BLaER1 treated with 17β-estradiol and CSF1 and Interleukin-3, amounts not matched to agents 10 nM and 100 nM (cell line): ENCODE results near the gene CHP2.
"Not testable (repeated sequence)": the region's sequence is repeated elsewhere in the genome, so short reads cannot be mapped to it uniquely, and the experiment has no call there.

Experiments used
- H3K27ac ChIP-seq, 11 experiments: shearing (Covaris generic); formaldehyde crosslinking; 2 replicates each; pipeline ENCODE4 v1.8.1; 2022
- H3K27me3 ChIP-seq, 11 experiments: shearing (Covaris generic); formaldehyde crosslinking; 2 replicates each; pipeline ENCODE4 v1.8.1; 2022
- H3K36me3 ChIP-seq, 11 experiments: shearing (Covaris generic); formaldehyde crosslinking; 2 replicates each; pipeline ENCODE4 v1.8.1; 2022
- H3K4me1 ChIP-seq, 10 experiments: shearing (Covaris generic); formaldehyde crosslinking; 2 replicates each; pipeline ENCODE4 v1.8.1; 2022
- H3K4me2 ChIP-seq, 11 experiments: shearing (Covaris generic); formaldehyde crosslinking; 2 replicates each; pipeline ENCODE4 v1.8.1; 2022
- H3K4me3 ChIP-seq, 10 experiments: shearing (Covaris generic); formaldehyde crosslinking; 2 replicates each; pipeline ENCODE4 v1.8.1; 2022
- H3K9ac ChIP-seq, 11 experiments: shearing (Covaris generic); formaldehyde crosslinking; 2 replicates each; pipeline ENCODE4 v1.8.1; 2022
- H3K9me3 ChIP-seq, 11 experiments: shearing (Covaris generic); formaldehyde crosslinking; replicated peaks in 1 of 11; 2 replicates each; pipeline ENCODE4 v1.8.1; 2022
- H4K20me1 ChIP-seq, 11 experiments: shearing (Covaris generic); formaldehyde crosslinking; 2 replicates each; pipeline ENCODE4 v1.8.1; 2022
- Cebpa-rat ChIP-seq, 11 experiments: shearing (Covaris generic); IDR thresholded peaks; 2 replicates each; pipeline ENCODE4 v1.8.1; 2022

CHP2 gene

GRCh38 chr16:23741675-23742303 lies 13.0 kb upstream of the CHP2 start:
- Histone ChIP-seq H3K4me1 (no peaks in the 10 kb centered on the region), H3K27me3 (no peaks in the 10 kb centered on the region), H3K36me3 (no peaks in the 10 kb centered on the region), H3K9me3 (peaks cover 0 to 5% (median 0%) of the 10 kb centered on the region in 11 experiments; a peak in 2 of 22 replicates), H3K4me3 (no peak overlapping the region), H4K20me1 (no peaks in the 10 kb centered on the region), H3K27ac (no peak overlapping the region), H3K9ac (no peak overlapping the region), H3K4me2 (no peak overlapping the region)
- no peak for TF ChIP-seq Cebpa-rat (IDR thresholded peaks at IDR 0.05)

GRCh38 chr16:23742766-23743165 lies 12.1 kb upstream of the CHP2 start:
- TF ChIP-seq Cebpa-rat (IDR thresholded peaks at IDR 0.05): no peak
- Histone ChIP-seq H3K4me1 (no peaks in the 10 kb centered on the region), H3K4me2 (no peak overlapping the region), H3K27ac (no peak overlapping the region), H3K9ac (no peak overlapping the region), H4K20me1 (no peaks in the 10 kb centered on the region), H3K9me3 (peaks cover 0 to 5% (median 0%) of the 10 kb centered on the region in 11 experiments; a peak in 2 of 22 replicates), H3K36me3 (no peaks in the 10 kb centered on the region), H3K4me3 (no peak overlapping the region), H3K27me3 (no peaks in the 10 kb centered on the region)

- no peak overlapping the region for H3K9ac ChIP-seq
- H3K4me1 ChIP-seq: no peaks in the 10 kb centered on the region
- no peaks in the 10 kb centered on the region for H4K20me1 ChIP-seq
- TF ChIP-seq Cebpa-rat (IDR thresholded peaks at IDR 0.05): no peak
- H3K4me2 ChIP-seq: no peak overlapping the region
- no peak overlapping the region for H3K4me3 ChIP-seq
- H3K27me3 ChIP-seq: no peaks in the 10 kb centered on the region
- no peaks in the 10 kb centered on the region for H3K36me3 ChIP-seq
- H3K9me3 ChIP-seq: peaks cover 0 to 5% (median 0%) of the 10 kb centered on the region in 11 experiments; a peak in 2 of 22 replicates
- H3K27ac ChIP-seq: no peak overlapping the region
Observed at GRCh38 chr16:23745263-23745662, 9.6 kb upstream of the CHP2 start.

GRCh38 chr16:23748630-23749029 lies 6.2 kb upstream of the CHP2 start:
- no peaks in the 10 kb centered on the region for H3K27me3 ChIP-seq
- peaks cover 0 to 6% (median 0%) of the 10 kb centered on the region in 11 experiments; a peak in 2 of 22 replicates for H3K9me3 ChIP-seq
- TF ChIP-seq Cebpa-rat (IDR thresholded peaks at IDR 0.05): no peak
- no peak overlapping the region for H3K4me2 ChIP-seq
- no peak overlapping the region for H3K4me3 ChIP-seq
- no peak overlapping the region for H3K27ac ChIP-seq
- no peaks in the 10 kb centered on the region for H3K4me1 ChIP-seq
- H3K36me3 ChIP-seq: no peaks in the 10 kb centered on the region
- no peak overlapping the region for H3K9ac ChIP-seq
- no peaks in the 10 kb centered on the region for H4K20me1 ChIP-seq

GRCh38 chr16:23751053-23751452 lies 3.8 kb upstream of the CHP2 start:
- H3K36me3 ChIP-seq, H3K4me2 ChIP-seq, H3K4me3 ChIP-seq, H4K20me1 ChIP-seq, H3K27ac ChIP-seq, H3K9ac ChIP-seq, H3K4me1 ChIP-seq, H3K27me3 ChIP-seq: not testable (repeated sequence)
- H3K9me3 ChIP-seq: peaks cover 13 to 26% (median 19%) of the 10 kb centered on the region in 11 experiments

GRCh38 chr16:23753908-23754593 lies 775 bp upstream of the CHP2 start:
- Histone ChIP-seq H4K20me1 (no peaks in the 10 kb centered on the region), H3K9me3 (peaks cover 13 to 32% (median 22%) of the 10 kb centered on the region in 11 experiments), H3K27me3 (no peaks in the 10 kb centered on the region), H3K4me3 (no peak overlapping the region), H3K27ac (no peak overlapping the region), H3K36me3 (no peaks in the 10 kb centered on the region), H3K9ac (no peak overlapping the region), H3K4me1 (no peaks in the 10 kb centered on the region), H3K4me2 (no peak overlapping the region)
- no peak for TF ChIP-seq Cebpa-rat (IDR thresholded peaks at IDR 0.05)

- H3K27ac ChIP-seq: no peak overlapping the region
- H3K4me2 ChIP-seq: no peak overlapping the region
- H4K20me1 ChIP-seq: no peaks in the 10 kb centered on the region
- no peak for TF ChIP-seq Cebpa-rat (IDR thresholded peaks at IDR 0.05)
- peaks cover 13 to 32% (median 22%) of the 10 kb centered on the region in 11 experiments for H3K9me3 ChIP-seq
- no peak overlapping the region for H3K9ac ChIP-seq
- no peak overlapping the region for H3K4me3 ChIP-seq
- H3K27me3 ChIP-seq: no peaks in the 10 kb centered on the region
- peaks cover 0 to 6% (median 4%) of the 10 kb centered on the region in 10 experiments; a peak in 11 of 20 replicates for H3K4me1 ChIP-seq
- no peaks in the 10 kb centered on the region for H3K36me3 ChIP-seq
Observed at GRCh38 chr16:23755484-23755809, 621 bp downstream of the CHP2 start.

GRCh38 chr16:23757116-23757515 lies 2.3 kb downstream of the CHP2 start:
- no peak overlapping the region for H3K9ac ChIP-seq

GRCh38 chr16:23757937-23758619 lies 3.3 kb downstream of the CHP2 start:
- H3K9ac ChIP-seq: no peak overlapping the region
- no peak overlapping the region for H3K4me2 ChIP-seq
- H3K9me3 ChIP-seq: peaks cover 13 to 32% (median 22%) of the 10 kb centered on the region in 11 experiments
- no peaks in the 10 kb centered on the region for H3K27me3 ChIP-seq
- no peak for TF ChIP-seq Cebpa-rat (IDR thresholded peaks at IDR 0.05)
- H3K27ac ChIP-seq: no peak overlapping the region
- H3K36me3 ChIP-seq: no peaks in the 10 kb centered on the region
- peaks cover 0 to 10% (median 5%) of the 10 kb centered on the region in 10 experiments; a peak in 11 of 20 replicates for H3K4me1 ChIP-seq
- H3K4me3 ChIP-seq: no peak overlapping the region
- H4K20me1 ChIP-seq: no peaks in the 10 kb centered on the region

More at GRCh38 chr16:23757116-23757515, 2.3 kb downstream of the CHP2 start:
- peaks cover 0 to 10% (median 5%) of the 10 kb centered on the region in 10 experiments; a peak in 11 of 20 replicates for H3K4me1 ChIP-seq
- H3K27ac ChIP-seq: no peak overlapping the region
- no peak overlapping the region for H3K4me2 ChIP-seq
- H3K27me3 ChIP-seq: no peaks in the 10 kb centered on the region
- H3K9me3 ChIP-seq: peaks cover 13 to 32% (median 22%) of the 10 kb centered on the region in 11 experiments
- H3K36me3 ChIP-seq: no peaks in the 10 kb centered on the region
- H4K20me1 ChIP-seq: no peaks in the 10 kb centered on the region
- no peak overlapping the region for H3K4me3 ChIP-seq
- TF ChIP-seq Cebpa-rat (IDR thresholded peaks at IDR 0.05): no peak
